K562 (cell line): ENCODE results near the gene IGSF21. TPM values are rescaled to one million over a fixed set of nuclear protein-coding genes. Genes with fewer than 3 reads are reported as not detected.
A peak's percentile ranks its signal among the peaks of the same experiment; 100 is the strongest.

Source experiments
- BHLHE40 ChIP-seq: IDR thresholded peaks from 2 replicates; pipeline ENCODE4 v1.6.1; 2011; ENCODE audit warnings: low read length, improper control_type of control experiment
- HDAC8 ChIP-seq: fragments of 450-650 bp; IDR thresholded peaks from 2 replicates; pipeline ENCODE4 v1.6.1; 2016; ENCODE audit warnings: mild to moderate bottlenecking, missing genetic modification characterization, moderate library complexity, missing compliant biosample characterization
- OTX1 ChIP-seq: fragments of 450-650 bp; formaldehyde crosslinking; IDR thresholded peaks from 2 replicates; pipeline ENCODE4 v1.4.0; 2022; ENCODE audit warnings: mild to moderate bottlenecking
- POLR3G ChIP-seq: IDR thresholded peaks from 2 replicates; pipeline ENCODE4 v1.6.1; 2011; ENCODE audit not compliant: insufficient read length, insufficient replicate concordance; ENCODE audit errors: extremely low read depth
- RAD21 ChIP-seq, 2 experiments: fragments of 250-450 bp in 1 of 2; fragments of 450-650 bp in 1 of 2; sonication (Bioruptor Pico) in 1 of 2; formaldehyde crosslinking in 1 of 2; IDR thresholded peaks in 1 of 2; conservative IDR thresholded peaks in 1 of 2; 2 replicates each; pipeline versions ENCODE4 v1.4.0 to v1.8.0; 2020 to 2022; ENCODE audit warnings: mild to moderate bottlenecking in 2 of 2, moderate library complexity in 1 of 2
- SIN3A ChIP-seq, 2 experiments: fragments of 150-350 bp in 1 of 2; IDR thresholded peaks; 2 replicates each; pipeline ENCODE4 v1.6.1; 2011 to 2016; ENCODE audit warnings: borderline replicate concordance in 2 of 2, low read depth in 2 of 2, low read length in 2 of 2, mild to moderate bottlenecking in 2 of 2, moderate library complexity in 2 of 2; ENCODE audit not compliant: control insufficient read depth in 1 of 2
- polyA plus RNA-seq, 8 experiments: library from polyadenylated mRNA; depleted of rRNA in 4 of 8; stranded (reverse) in 5 of 8; unstranded in 3 of 8; fragments of >200 nt; fragmentation: Nextera tagmentation in 2 of 8; fragmentation: Illumina TruSeq in 1 of 8; extraction: Ambion mirVana in 2 of 8; extraction: Trizol in 1 of 8; gene quantifications; 2 replicates each; pipeline versions ENCODE4 v1.2.1 to v1.2.3, GENCODE V29; 2011 to 2014; ENCODE audit warnings: inconsistent platforms in 1 of 8, missing spikeins in 1 of 8
- total RNA-seq, 7 experiments: library from RNA; depleted of rRNA in 6 of 7; stranded (reverse); fragments of >200 nt in 6 of 7; fragmentation: Illumina TruSeq in 2 of 7; extraction: Trizol in 2 of 7; gene quantifications; 2 replicates each; pipeline versions ENCODE4 v1.2.1 to v1.2.3, GENCODE V29; 2011 to 2021; ENCODE audit warnings: low replicate concordance in 1 of 7
- TF ChIP-seq, protein P1 (sequence below), 2 experiments: fragments of 450-650 bp; formaldehyde crosslinking in 1 of 2; IDR thresholded peaks; 2 replicates each; pipeline versions ENCODE4 v1.4.0 to v1.6.1; 2014 to 2020; ENCODE audit warnings: mild to moderate bottlenecking in 2 of 2, borderline replicate concordance in 1 of 2, low read depth in 1 of 2
- TF ChIP-seq, protein P2 (sequence below), 2 experiments: fragments of 450-650 bp in 1 of 2; IDR thresholded peaks; 2 replicates each; pipeline ENCODE4 v1.6.1; 2011 to 2017; ENCODE audit warnings: low read depth in 2 of 2, antibody characterized with exemption in 1 of 2, borderline replicate concordance in 1 of 2, low read length in 1 of 2, mild to moderate bottlenecking in 1 of 2, mixed read lengths in 1 of 2; ENCODE audit not compliant: control insufficient read depth in 1 of 2
- TF ChIP-seq, protein P3 (sequence below), 3 experiments: IDR thresholded peaks in 2 of 3; conservative IDR thresholded peaks in 1 of 3; 2 replicates each; pipeline ENCODE4 v1.5.1; 2011 to 2012; ENCODE audit warnings: low read length in 3 of 3, mild to moderate bottlenecking in 3 of 3, control low read depth in 2 of 3, improper control_type of control experiment in 1 of 3, inconsistent platforms in 1 of 3, low read depth in 1 of 3, mixed read lengths in 1 of 3, moderate library complexity in 1 of 3; ENCODE audit not compliant: insufficient read depth in 2 of 3
- TF ChIP-seq, protein P4 (sequence below): fragments of 250-450 bp; sonication (Bioruptor Pico); IDR thresholded peaks from 2 replicates; pipeline ENCODE4 v1.8.0; 2021; ENCODE audit warnings: mild to moderate bottlenecking, moderate library complexity

The IGSF21 gene
- total and polyA plus RNA-seq, 9 of the 15 experiments (the other 6 are each of a cell fraction or from before 2014, with no cell fraction given), result not detected

DNA sequence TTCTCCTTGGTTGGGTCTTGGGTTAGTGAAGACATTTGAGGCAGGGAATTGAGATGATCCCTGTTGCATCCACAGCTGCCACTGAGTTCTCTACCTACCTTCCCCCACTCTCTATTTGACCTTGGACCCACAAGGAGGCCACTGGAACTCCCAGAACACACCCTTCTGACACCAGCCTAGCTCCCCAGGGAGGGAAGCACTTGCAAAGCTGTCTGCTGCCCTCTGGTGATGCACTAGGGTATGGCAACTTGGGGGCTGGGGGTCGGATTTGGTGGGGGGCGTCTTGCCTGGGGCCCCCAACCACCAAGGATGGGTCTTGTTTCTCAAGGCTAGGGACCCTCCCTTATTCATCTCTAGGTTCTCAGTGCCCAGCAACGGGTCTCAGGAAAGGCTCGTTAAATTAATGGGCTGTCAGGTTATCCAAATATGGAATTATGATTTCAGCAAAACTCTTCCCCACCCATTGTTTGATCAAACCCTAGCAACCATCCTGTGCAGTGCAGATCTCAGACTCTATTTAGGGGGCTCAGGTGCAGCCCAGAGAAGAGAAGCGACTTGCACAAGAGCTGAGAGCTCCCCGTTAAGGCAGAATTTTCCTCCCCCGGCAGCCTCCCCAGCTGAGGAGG is 195.3 kb downstream of the IGSF21 start (continued):
- TF ChIP-seq, protein P1, sequence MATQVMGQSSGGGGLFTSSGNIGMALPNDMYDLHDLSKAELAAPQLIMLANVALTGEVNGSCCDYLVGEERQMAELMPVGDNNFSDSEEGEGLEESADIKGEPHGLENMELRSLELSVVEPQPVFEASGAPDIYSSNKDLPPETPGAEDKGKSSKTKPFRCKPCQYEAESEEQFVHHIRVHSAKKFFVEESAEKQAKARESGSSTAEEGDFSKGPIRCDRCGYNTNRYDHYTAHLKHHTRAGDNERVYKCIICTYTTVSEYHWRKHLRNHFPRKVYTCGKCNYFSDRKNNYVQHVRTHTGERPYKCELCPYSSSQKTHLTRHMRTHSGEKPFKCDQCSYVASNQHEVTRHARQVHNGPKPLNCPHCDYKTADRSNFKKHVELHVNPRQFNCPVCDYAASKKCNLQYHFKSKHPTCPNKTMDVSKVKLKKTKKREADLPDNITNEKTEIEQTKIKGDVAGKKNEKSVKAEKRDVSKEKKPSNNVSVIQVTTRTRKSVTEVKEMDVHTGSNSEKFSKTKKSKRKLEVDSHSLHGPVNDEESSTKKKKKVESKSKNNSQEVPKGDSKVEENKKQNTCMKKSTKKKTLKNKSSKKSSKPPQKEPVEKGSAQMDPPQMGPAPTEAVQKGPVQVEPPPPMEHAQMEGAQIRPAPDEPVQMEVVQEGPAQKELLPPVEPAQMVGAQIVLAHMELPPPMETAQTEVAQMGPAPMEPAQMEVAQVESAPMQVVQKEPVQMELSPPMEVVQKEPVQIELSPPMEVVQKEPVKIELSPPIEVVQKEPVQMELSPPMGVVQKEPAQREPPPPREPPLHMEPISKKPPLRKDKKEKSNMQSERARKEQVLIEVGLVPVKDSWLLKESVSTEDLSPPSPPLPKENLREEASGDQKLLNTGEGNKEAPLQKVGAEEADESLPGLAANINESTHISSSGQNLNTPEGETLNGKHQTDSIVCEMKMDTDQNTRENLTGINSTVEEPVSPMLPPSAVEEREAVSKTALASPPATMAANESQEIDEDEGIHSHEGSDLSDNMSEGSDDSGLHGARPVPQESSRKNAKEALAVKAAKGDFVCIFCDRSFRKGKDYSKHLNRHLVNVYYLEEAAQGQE (IDR thresholded peaks at IDR 0.05; ENCODE audit: borderline replicate concordance), result peak; percentile 20; the same call in 1 of the 2 replicates
- TF ChIP-seq, protein P1 (CRISPR knock-in tag; IDR thresholded peaks at IDR 0.05; ENCODE audit: low read depth), result no peak
- no peak for TF ChIP-seq SIN3A (IDR thresholded peaks at IDR 0.05; ENCODE audit: borderline replicate concordance in 2 of 2, control insufficient read depth in 1 of 2, low read depth in 2 of 2, low read length in 2 of 2)
- TF ChIP-seq BHLHE40, result no peak
- TF ChIP-seq, protein P2, sequence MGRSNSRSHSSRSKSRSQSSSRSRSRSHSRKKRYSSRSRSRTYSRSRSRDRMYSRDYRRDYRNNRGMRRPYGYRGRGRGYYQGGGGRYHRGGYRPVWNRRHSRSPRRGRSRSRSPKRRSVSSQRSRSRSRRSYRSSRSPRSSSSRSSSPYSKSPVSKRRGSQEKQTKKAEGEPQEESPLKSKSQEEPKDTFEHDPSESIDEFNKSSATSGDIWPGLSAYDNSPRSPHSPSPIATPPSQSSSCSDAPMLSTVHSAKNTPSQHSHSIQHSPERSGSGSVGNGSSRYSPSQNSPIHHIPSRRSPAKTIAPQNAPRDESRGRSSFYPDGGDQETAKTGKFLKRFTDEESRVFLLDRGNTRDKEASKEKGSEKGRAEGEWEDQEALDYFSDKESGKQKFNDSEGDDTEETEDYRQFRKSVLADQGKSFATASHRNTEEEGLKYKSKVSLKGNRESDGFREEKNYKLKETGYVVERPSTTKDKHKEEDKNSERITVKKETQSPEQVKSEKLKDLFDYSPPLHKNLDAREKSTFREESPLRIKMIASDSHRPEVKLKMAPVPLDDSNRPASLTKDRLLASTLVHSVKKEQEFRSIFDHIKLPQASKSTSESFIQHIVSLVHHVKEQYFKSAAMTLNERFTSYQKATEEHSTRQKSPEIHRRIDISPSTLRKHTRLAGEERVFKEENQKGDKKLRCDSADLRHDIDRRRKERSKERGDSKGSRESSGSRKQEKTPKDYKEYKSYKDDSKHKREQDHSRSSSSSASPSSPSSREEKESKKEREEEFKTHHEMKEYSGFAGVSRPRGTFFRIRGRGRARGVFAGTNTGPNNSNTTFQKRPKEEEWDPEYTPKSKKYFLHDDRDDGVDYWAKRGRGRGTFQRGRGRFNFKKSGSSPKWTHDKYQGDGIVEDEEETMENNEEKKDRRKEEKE (IDR thresholded peaks at IDR 0.05; ENCODE audit: borderline replicate concordance in 1 of 2, control insufficient read depth in 1 of 2, low read depth in 2 of 2, low read length in 1 of 2), result no peak
- no peak for TF ChIP-seq POLR3G
- no peak for TF ChIP-seq HDAC8 (tag)
- no peak for TF ChIP-seq OTX1
- TF ChIP-seq, protein P3, sequence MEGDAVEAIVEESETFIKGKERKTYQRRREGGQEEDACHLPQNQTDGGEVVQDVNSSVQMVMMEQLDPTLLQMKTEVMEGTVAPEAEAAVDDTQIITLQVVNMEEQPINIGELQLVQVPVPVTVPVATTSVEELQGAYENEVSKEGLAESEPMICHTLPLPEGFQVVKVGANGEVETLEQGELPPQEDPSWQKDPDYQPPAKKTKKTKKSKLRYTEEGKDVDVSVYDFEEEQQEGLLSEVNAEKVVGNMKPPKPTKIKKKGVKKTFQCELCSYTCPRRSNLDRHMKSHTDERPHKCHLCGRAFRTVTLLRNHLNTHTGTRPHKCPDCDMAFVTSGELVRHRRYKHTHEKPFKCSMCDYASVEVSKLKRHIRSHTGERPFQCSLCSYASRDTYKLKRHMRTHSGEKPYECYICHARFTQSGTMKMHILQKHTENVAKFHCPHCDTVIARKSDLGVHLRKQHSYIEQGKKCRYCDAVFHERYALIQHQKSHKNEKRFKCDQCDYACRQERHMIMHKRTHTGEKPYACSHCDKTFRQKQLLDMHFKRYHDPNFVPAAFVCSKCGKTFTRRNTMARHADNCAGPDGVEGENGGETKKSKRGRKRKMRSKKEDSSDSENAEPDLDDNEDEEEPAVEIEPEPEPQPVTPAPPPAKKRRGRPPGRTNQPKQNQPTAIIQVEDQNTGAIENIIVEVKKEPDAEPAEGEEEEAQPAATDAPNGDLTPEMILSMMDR (IDR thresholded peaks at IDR 0.05 in 2 of 3, conservative IDR thresholded peaks at IDR 0.05 in 1 of 3; ENCODE audit: insufficient read depth in 2 of 3, low read depth in 1 of 3, low read length in 3 of 3), result peak; percentile 57 to 84 (median 63)
- peak in 1 of 2 experiments; percentile 64; a peak in 2 of 4 replicates for TF ChIP-seq RAD21 (CRISPR knock-in tag; conservative IDR thresholded peaks at IDR 0.05 in 1 of 2, IDR thresholded peaks at IDR 0.05 in 1 of 2)
- TF ChIP-seq, protein P4, sequence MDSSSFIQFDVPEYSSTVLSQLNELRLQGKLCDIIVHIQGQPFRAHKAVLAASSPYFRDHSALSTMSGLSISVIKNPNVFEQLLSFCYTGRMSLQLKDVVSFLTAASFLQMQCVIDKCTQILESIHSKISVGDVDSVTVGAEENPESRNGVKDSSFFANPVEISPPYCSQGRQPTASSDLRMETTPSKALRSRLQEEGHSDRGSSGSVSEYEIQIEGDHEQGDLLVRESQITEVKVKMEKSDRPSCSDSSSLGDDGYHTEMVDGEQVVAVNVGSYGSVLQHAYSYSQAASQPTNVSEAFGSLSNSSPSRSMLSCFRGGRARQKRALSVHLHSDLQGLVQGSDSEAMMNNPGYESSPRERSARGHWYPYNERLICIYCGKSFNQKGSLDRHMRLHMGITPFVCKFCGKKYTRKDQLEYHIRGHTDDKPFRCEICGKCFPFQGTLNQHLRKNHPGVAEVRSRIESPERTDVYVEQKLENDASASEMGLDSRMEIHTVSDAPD (CRISPR knock-in tag), result no peak
